HepG2 (cell line): ENCODE data around the gene PRSS27. TPM values are rescaled to one million over a fixed set of nuclear protein-coding genes. Genes with fewer than 3 reads are reported as not detected.

Experiments
- ATAC-seq: fragments of 200-7000 bp; cut with Tn5 transposase; 3 replicates; pipeline ENCODE4 v1.9.1; 2020; ENCODE audit warnings: mild to moderate bottlenecking, moderate library complexity
- BruUV-seq: library from RNA; stranded (reverse); fragments of 400-500 nt; replicated peaks from 2 replicates; lab custom pipeline; 2021; lab: Mats Ljungman, UMichigan
- CTCF ChIA-PET: fragments of 300-600 bp; formaldehyde crosslinking; extraction: SDS; loops from one replicate; lab custom pipeline; 2021; ENCODE audit warnings: low total read pairs, inconsistent platforms, low intra/inter-chr PET ratio; lab: Yijun Ruan, JAX
- POLR2A ChIA-PET: fragments of 350-600 bp; sonication (Branson Sonifier 250); formaldehyde crosslinking; loops from one replicate; lab custom pipeline; 2020; ENCODE audit warnings: antibody characterized with exemption, inconsistent platforms; lab: Yijun Ruan, JAX
- DNase-seq: peaks from one replicate; pipeline ENCODE4 v3.0.0-alpha.2; 2015; ENCODE audit warnings: low spot score
- FAIRE-seq: peaks from 3 replicates; lab custom pipeline; 2011; peaks lifted over from hg19 to GRCh38; lab: Jason Lieb, UNC
- H2AFZ ChIP-seq: one replicate; pipeline ENCODE4 v1.6.1; 2011; ENCODE audit warnings: low read length, inconsistent platforms
- H3K27ac ChIP-seq: fragments of 300-600 bp; 3 replicates; pipeline ENCODE4 v1.8.0; 2011; ENCODE audit warnings: mixed run types, mild to moderate bottlenecking, mixed read lengths, low read length, inconsistent platforms; ENCODE audit not compliant: insufficient read depth; ENCODE audit errors: extremely low read length
- H3K27me3 ChIP-seq, 2 experiments: fragments of 200-600 bp in 1 of 2; 2 replicates in 1 of 2; 3 replicates in 1 of 2; pipeline versions ENCODE4 v1.6.0 to v1.8.0; 2011; ENCODE audit warnings: low read length in 2 of 2, mild to moderate bottlenecking in 2 of 2, moderate library complexity in 2 of 2, inconsistent platforms in 1 of 2; ENCODE audit not compliant: insufficient read depth in 2 of 2, control insufficient read depth in 1 of 2
- H3K36me3 ChIP-seq, 2 experiments: fragments of 200-600 bp in 1 of 2; replicated peaks in 1 of 2; 2 replicates in 1 of 2; 3 replicates in 1 of 2; pipeline versions ENCODE4 v1.5.1 to v1.8.0; 2011; ENCODE audit warnings: low read length in 2 of 2, inconsistent platforms in 1 of 2; ENCODE audit not compliant: insufficient read depth in 2 of 2, control insufficient read depth in 1 of 2
- H3K4me1 ChIP-seq: 2 replicates; pipeline ENCODE4 v1.5.1; 2012; ENCODE audit warnings: low read length, inconsistent platforms; ENCODE audit not compliant: insufficient read depth
- H3K4me2 ChIP-seq: 2 replicates; pipeline ENCODE4 v1.6.0; 2011; ENCODE audit warnings: low read depth, low read length, inconsistent platforms
- H3K4me3 ChIP-seq, 3 experiments: fragments of 200-600 bp in 1 of 3; sonication (generic), shearing (Covaris generic) in 1 of 3; replicated peaks in 1 of 3; 2 replicates each; pipeline ENCODE4 v1.5.1; 2011 to 2016; ENCODE audit warnings: low read length in 3 of 3, inconsistent platforms in 2 of 3, low read depth in 2 of 3, mild to moderate bottlenecking in 2 of 3, control low read depth in 1 of 3, mixed read lengths in 1 of 3; ENCODE audit not compliant: insufficient read depth in 1 of 3
- H3K79me2 ChIP-seq: one replicate; pipeline ENCODE4 v1.6.1; 2011; ENCODE audit warnings: low read length, inconsistent platforms; ENCODE audit not compliant: insufficient read depth
- H3K9ac ChIP-seq: 2 replicates; pipeline ENCODE4 v1.6.0; 2011; ENCODE audit warnings: mild to moderate bottlenecking, low read depth, low read length, inconsistent platforms; ENCODE audit not compliant: insufficient read depth
- H3K9me3 ChIP-seq: 2 replicates; pipeline ENCODE4 v1.5.1; 2012; ENCODE audit warnings: mild to moderate bottlenecking, low read length
- H4K20me1 ChIP-seq: 2 replicates; pipeline ENCODE4 v1.6.0; 2011; ENCODE audit warnings: inconsistent platforms, mild to moderate bottlenecking, low read length, moderate library complexity; ENCODE audit not compliant: insufficient read depth
- ARID3A ChIP-seq: IDR thresholded peaks from 2 replicates; pipeline ENCODE4 v1.6.1; 2012; ENCODE audit warnings: low read depth, low read length, improper control_type of control experiment
- MIER2 ChIP-seq: IDR thresholded peaks from 2 replicates; pipeline ENCODE4 v1.6.1; 2016; ENCODE audit warnings: missing biosample characterization, missing genetic modification reagents
- MTERF4 ChIP-seq: sonication (generic); formaldehyde crosslinking; IDR thresholded peaks from 2 replicates; pipeline ENCODE4 v1.8.0; 2023; ENCODE audit warnings: mild to moderate bottlenecking, missing genetic modification reagents
- NONO ChIP-seq, 2 experiments: fragments of 450-650 bp in 1 of 2; sonication (generic) in 1 of 2; formaldehyde crosslinking in 1 of 2; IDR thresholded peaks in 1 of 2; conservative IDR thresholded peaks in 1 of 2; 2 replicates each; pipeline versions ENCODE4 v1.6.1 to v1.8.0; 2017 to 2022; ENCODE audit warnings: mild to moderate bottlenecking in 1 of 2, missing genetic modification reagents in 1 of 2, moderate library complexity in 1 of 2
- PLSCR1 ChIP-seq: sonication (generic); formaldehyde crosslinking; IDR thresholded peaks from 2 replicates; pipeline ENCODE4 v1.5.0; 2020; ENCODE audit warnings: missing genetic modification reagents, mild to moderate bottlenecking, borderline replicate concordance
- RNF2 ChIP-seq: fragments of 450-650 bp; conservative IDR thresholded peaks from 2 replicates; pipeline ENCODE4 v1.6.1; 2016; ENCODE audit warnings: low read depth
- SATB2 ChIP-seq: sonication (generic); formaldehyde crosslinking; IDR thresholded peaks from 2 replicates; pipeline ENCODE4 v1.5.0; 2020; ENCODE audit warnings: missing genetic modification reagents
- SKI ChIP-seq: fragments of 450-650 bp; IDR thresholded peaks from one replicate; pipeline ENCODE4 v1.6.1; 2018; ENCODE audit warnings: mild to moderate bottlenecking; ENCODE audit not compliant: partially characterized antibody
- TCF12 ChIP-seq, 2 experiments: fragments of 450-650 bp in 1 of 2; sonication (generic) in 1 of 2; formaldehyde crosslinking in 1 of 2; IDR thresholded peaks; 2 replicates each; pipeline versions ENCODE4 v1.6.1 to v1.8.0; 2017 to 2022; ENCODE audit warnings: antibody characterized with exemption in 1 of 2, mild to moderate bottlenecking in 1 of 2, missing genetic modification reagents in 1 of 2, moderate library complexity in 1 of 2
- ZNF18 ChIP-seq: sonication (generic); formaldehyde crosslinking; IDR thresholded peaks from 2 replicates; pipeline ENCODE4 v1.8.0; 2022; ENCODE audit warnings: mild to moderate bottlenecking, missing genetic modification reagents; ENCODE audit not compliant: insufficient replicate concordance
- ZNF230 ChIP-seq: sonication (generic); formaldehyde crosslinking; IDR thresholded peaks from 2 replicates; pipeline ENCODE4 v1.4.0; 2020; ENCODE audit warnings: mild to moderate bottlenecking, missing genetic modification reagents
- ZNF335 ChIP-seq: sonication (generic); formaldehyde crosslinking; IDR thresholded peaks from 2 replicates; pipeline ENCODE4 v1.4.0; 2020; ENCODE audit warnings: missing genetic modification reagents
- ZNF652 ChIP-seq: IDR thresholded peaks from 2 replicates; pipeline ENCODE4 v1.6.1; 2016; ENCODE audit warnings: low read depth, borderline replicate concordance
- ZNF800 ChIP-seq: sonication (generic); formaldehyde crosslinking; IDR thresholded peaks from 2 replicates; pipeline ENCODE4 v1.4.0; 2020; ENCODE audit warnings: missing genetic modification reagents
- WGBS: methylation state at CpG from one replicate; pipeline ENCODE4 v1.1.6; 2017; ENCODE audit warnings: low lambda C conversion rate; 5-methylcytosine and 5-hydroxymethylcytosine counted together
- in situ Hi-C: cut with HindIII; loops from 2 replicates; pipeline ENCODE4 v1.10.0; 2017; ENCODE audit warnings: low pct_unique_long_range_greater_than_20kb; ENCODE audit not compliant: extremely low pct_ligation_motif_present
- intact Hi-C: fragments of 100-400 bp; cut with micrococcal nuclease; formaldehyde crosslinking; loops from one replicate; pipeline ENCODE4 v1.10.0; 2022; ENCODE audit not compliant: unreplicated experiment
- polyA plus RNA-seq, 8 experiments: library from polyadenylated mRNA; depleted of rRNA in 3 of 8; stranded (reverse) in 7 of 8; unstranded in 1 of 8; fragments of >200 nt; fragmentation: Illumina TruSeq in 4 of 8; extraction: Trizol in 4 of 8; gene quantifications; 2 replicates each; pipeline versions ENCODE4 v1.2.1 to v1.2.3, GENCODE V29; 2011 to 2016; ENCODE audit warnings: low read depth in 4 of 8, missing spikeins in 1 of 8, mixed read lengths in 1 of 8; ENCODE audit not compliant: insufficient read depth in 1 of 8
- total RNA-seq, 5 experiments: library from RNA; depleted of rRNA; stranded (reverse); fragments of >200 nt; fragmentation: Illumina TruSeq; extraction: Trizol; gene quantifications; 2 replicates each; pipeline ENCODE4 v1.2.3, GENCODE V29; 2016; ENCODE audit warnings: low read depth in 1 of 5

Gene PRSS27
- total and polyA plus RNA-seq, 2 of the 13 experiments (the other 11 are each of a cell fraction or from before 2014, with no cell fraction given) = 0.20 to 0.73 TPM

- no TSS peak for BruUV-seq
- H4K20me1 ChIP-seq = peaks cover 2% of the 10 kb centered on the region; the same call in 1 of the 2 replicates
- no peaks in the 10 kb centered on the region for H3K27me3 ChIP-seq
- ChIA-PET POLR2A (interaction anchor here (0.6 to 1.4 kb wide), 10 partner anchors 9 to 201 kb away, joined by 3 to 18 read pairs (median 4); partner anchors contain the start of genes FLYWCH2 and SRRM2), CTCF (no interaction called here)
- H3K9me3 ChIP-seq = no peaks in the 10 kb centered on the region
- peak within 1 kb of the TSS; percentile 94 to 100 (median 96) for H3K4me3 ChIP-seq
- H2AFZ ChIP-seq = no peak within 1 kb of the TSS
- peak; percentile 28 for FAIRE-seq
- H3K4me1 ChIP-seq = peaks cover 14% of the 10 kb centered on the region
- intact Hi-C loops = no loop called here
- peak; percentile 90 for DNase-seq
- in situ Hi-C loops = no loop called here
- H3K27ac ChIP-seq = peak within 1 kb of the TSS; percentile 82
- H3K36me3 ChIP-seq = no peaks in the 10 kb centered on the region
- H3K9ac ChIP-seq = peak within 1 kb of the TSS; percentile 95
- peaks cover 32% of the 10 kb centered on the region for H3K79me2 ChIP-seq
- peak; percentile 92 for ATAC-seq
- peak within 1 kb of the TSS; percentile 85 for H3K4me2 ChIP-seq
- WGBS = 0% methylated on average over 17 of the region's 73 CpGs
- TF ChIP-seq RNF2 (peak; percentile 53; the same call in 1 of the 2 replicates), ZNF18 (CRISPR knock-in tag) (peak; percentile 94), TCF12 (IDR thresholded peaks at IDR 0.05) (no peak), TCF12 (CRISPR knock-in tag; IDR thresholded peaks at IDR 0.05) (peak; percentile 51; the same call in 1 of the 2 replicates), ZNF800 (CRISPR knock-in tag) (peak; percentile 11; the same call in 1 of the 2 replicates), NONO (IDR thresholded peaks at IDR 0.05) (no peak), NONO (CRISPR knock-in tag; conservative IDR thresholded peaks at IDR 0.05) (peak; percentile 95), ZNF335 (peak; percentile 85; the same call in 1 of the 2 replicates), PLSCR1 (CRISPR knock-in tag) (no peak), SATB2 (CRISPR knock-in tag) (peak; percentile 60; the same call in 1 of the 2 replicates), SKI (peak; percentile 58), MIER2 (CRISPR knock-in tag) (peak; percentile 82; the same call in 1 of the 2 replicates), ARID3A (peak; percentile 9; the same call in 1 of the 2 replicates), ZNF652 (peak; percentile 67; the same call in 1 of the 2 replicates), MTERF4 (CRISPR knock-in tag) (peak; percentile 87), ZNF230 (CRISPR knock-in tag) (peak; percentile 65; the same call in 1 of the 2 replicates)
These were observed 37.6 kb downstream of the PRSS27 start, which contains the start of gene KCTD5 for GRCh38 chr16:2682209-2683021. TSS of gene KCTD5 (plus strand) at chr16:2682523. CDS start at chr16:2682549, 26 bp downstream.
